Stimulated activated CD8-positive, alpha-beta memory T cell treated with anti-CD3 and anti-CD28 coated beads, Interleukin-7, amount 100 ng/mL, for 48 hours (primary cell): Measurements from ENCODE around the gene PIP4K2B.
"Not testable (repeated sequence)": the region's sequence is repeated elsewhere in the genome, so short reads cannot be mapped to it uniquely, and the experiment has no call there.

Source experiments
- DNase-seq, 2 donors: peaks; one replicate each; pipeline ENCODE4 v3.0.0-alpha.2; 2020; ENCODE audit warnings: low read depth in 1 of 2; ENCODE audit errors: extremely low read depth in 1 of 2

The PIP4K2B gene

GRCh38 chr17:38730526-38731379 lies 68.6 kb downstream of the PIP4K2B start:
- DNase-seq: no peak

GRCh38 chr17:38729886-38730525 lies 69.3 kb downstream of the PIP4K2B start, which contains the start of gene CISD3:
Gene CISD3 (plus strand): TSS chr17:38730341. CDS start chr17:38730359, 18 bp downstream.
- peak; percentile 70 to 85 for DNase-seq

- DNase-seq: no peak
These were observed 69.9 kb downstream of the PIP4K2B start for GRCh38 chr17:38729368-38729885.

- DNase-seq: peak in 1 of 2 donors; percentile 52
These were observed 71.0 kb downstream of the PIP4K2B start for GRCh38 chr17:38728290-38728831.

GRCh38 chr17:38727736-38728135 lies 71.6 kb downstream of the PIP4K2B start:
- DNase-seq: peak in 1 of 2 donors; percentile 89

GRCh38 chr17:38726145-38726544 lies 73.2 kb downstream of the PIP4K2B start:
- not testable (repeated sequence) for DNase-seq

- DNase-seq: no peak
These were observed 74.3 kb downstream of the PIP4K2B start for GRCh38 chr17:38725066-38725465.

- no peak for DNase-seq
These were observed 74.9 kb downstream of the PIP4K2B start for GRCh38 chr17:38724337-38724988.

- no peak for DNase-seq
These were observed 77.6 kb downstream of the PIP4K2B start for GRCh38 chr17:38721802-38722201.

- no peak for DNase-seq
These were observed 78.4 kb downstream of the PIP4K2B start for GRCh38 chr17:38720941-38721340.

- no peak for DNase-seq
These were observed 79.3 kb downstream of the PIP4K2B start for GRCh38 chr17:38719943-38720641.

- DNase-seq: no peak
These were observed 79.9 kb downstream of the PIP4K2B start for GRCh38 chr17:38719289-38719942.

GRCh38 chr17:38717139-38717745 lies 82.1 kb downstream of the PIP4K2B start:
- DNase-seq: no peak

- no peak for DNase-seq
These were observed 82.9 kb downstream of the PIP4K2B start for GRCh38 chr17:38716368-38717005.
